K562 (cell line): ENCODE results near the gene LAMA4. TPM values are rescaled to one million over a fixed set of nuclear protein-coding genes. Genes with fewer than 3 reads are reported as not detected.

ENCODE experiments used
- ZNF589 ChIP-seq: fragments of 200-800 bp; sonication (Bioruptor generic); IDR thresholded peaks from 2 replicates; pipeline ENCODE4 v1.6.1; 2016; ENCODE audit warnings: low read depth, missing genetic modification characterization, missing compliant biosample characterization
- polyA plus RNA-seq, 8 experiments: library from polyadenylated mRNA; depleted of rRNA in 4 of 8; stranded (reverse) in 5 of 8; unstranded in 3 of 8; fragments of >200 nt; fragmentation: Nextera tagmentation in 2 of 8; fragmentation: Illumina TruSeq in 1 of 8; extraction: Ambion mirVana in 2 of 8; extraction: Trizol in 1 of 8; gene quantifications; 2 replicates each; pipeline versions ENCODE4 v1.2.1 to v1.2.3, GENCODE V29; 2011 to 2014; ENCODE audit warnings: inconsistent platforms in 1 of 8, missing spikeins in 1 of 8
- total RNA-seq, 7 experiments: library from RNA; depleted of rRNA in 6 of 7; stranded (reverse); fragments of >200 nt in 6 of 7; fragmentation: Illumina TruSeq in 2 of 7; extraction: Trizol in 2 of 7; gene quantifications; 2 replicates each; pipeline versions ENCODE4 v1.2.1 to v1.2.3, GENCODE V29; 2011 to 2021; ENCODE audit warnings: low replicate concordance in 1 of 7
- TF ChIP-seq, protein P1 (sequence below): fragments of 250-450 bp; sonication (Bioruptor Pico); IDR thresholded peaks from 2 replicates; pipeline ENCODE4 v1.5.0; 2021; ENCODE audit warnings: mild to moderate bottlenecking, borderline replicate concordance
- TF ChIP-seq, protein P2 (sequence below): fragments of 450-650 bp; IDR thresholded peaks from 2 replicates; pipeline ENCODE4 v1.6.1; 2018; ENCODE audit not compliant: partially characterized antibody

Gene LAMA4
- total and polyA plus RNA-seq, 9 of the 15 experiments (the other 6 are each of a cell fraction or from before 2014, with no cell fraction given), result 0.05 to 2.9 (median 0.51) TPM

DNA sequence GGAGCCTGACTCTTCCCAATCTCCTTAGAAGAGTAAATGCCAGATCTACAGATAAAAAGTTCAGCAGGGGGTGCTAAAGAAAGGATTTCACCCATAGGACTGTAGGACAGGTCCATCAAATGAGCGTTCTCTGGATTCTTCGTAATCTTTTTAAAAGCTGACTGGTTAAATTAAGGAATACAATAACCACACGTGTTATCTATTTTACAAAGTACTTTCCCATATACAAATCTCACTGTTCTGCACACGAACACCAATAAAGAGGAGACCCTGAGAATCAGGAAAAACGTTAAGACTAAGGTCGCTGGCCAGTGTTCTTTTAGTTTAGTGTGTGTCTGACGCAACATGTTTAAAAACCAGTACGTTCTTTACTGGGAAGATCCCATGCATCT lies 167.6 kb downstream of the LAMA4 start (continued):
- TF ChIP-seq, protein P1, sequence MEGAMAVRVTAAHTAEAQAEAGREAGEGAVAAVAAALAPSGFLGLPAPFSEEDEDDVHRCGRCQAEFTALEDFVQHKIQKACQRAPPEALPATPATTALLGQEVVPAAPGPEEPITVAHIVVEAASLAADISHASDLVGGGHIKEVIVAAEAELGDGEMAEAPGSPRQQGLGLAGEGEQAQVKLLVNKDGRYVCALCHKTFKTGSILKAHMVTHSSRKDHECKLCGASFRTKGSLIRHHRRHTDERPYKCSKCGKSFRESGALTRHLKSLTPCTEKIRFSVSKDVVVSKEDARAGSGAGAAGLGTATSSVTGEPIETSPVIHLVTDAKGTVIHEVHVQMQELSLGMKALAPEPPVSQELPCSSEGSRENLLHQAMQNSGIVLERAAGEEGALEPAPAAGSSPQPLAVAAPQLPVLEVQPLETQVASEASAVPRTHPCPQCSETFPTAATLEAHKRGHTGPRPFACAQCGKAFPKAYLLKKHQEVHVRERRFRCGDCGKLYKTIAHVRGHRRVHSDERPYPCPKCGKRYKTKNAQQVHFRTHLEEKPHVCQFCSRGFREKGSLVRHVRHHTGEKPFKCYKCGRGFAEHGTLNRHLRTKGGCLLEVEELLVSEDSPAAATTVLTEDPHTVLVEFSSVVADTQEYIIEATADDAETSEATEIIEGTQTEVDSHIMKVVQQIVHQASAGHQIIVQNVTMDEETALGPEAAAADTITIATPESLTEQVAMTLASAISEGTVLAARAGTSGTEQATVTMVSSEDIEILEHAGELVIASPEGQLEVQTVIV (CRISPR knock-in tag), result no peak
- no peak for TF ChIP-seq ZNF589
- TF ChIP-seq, protein P2, sequence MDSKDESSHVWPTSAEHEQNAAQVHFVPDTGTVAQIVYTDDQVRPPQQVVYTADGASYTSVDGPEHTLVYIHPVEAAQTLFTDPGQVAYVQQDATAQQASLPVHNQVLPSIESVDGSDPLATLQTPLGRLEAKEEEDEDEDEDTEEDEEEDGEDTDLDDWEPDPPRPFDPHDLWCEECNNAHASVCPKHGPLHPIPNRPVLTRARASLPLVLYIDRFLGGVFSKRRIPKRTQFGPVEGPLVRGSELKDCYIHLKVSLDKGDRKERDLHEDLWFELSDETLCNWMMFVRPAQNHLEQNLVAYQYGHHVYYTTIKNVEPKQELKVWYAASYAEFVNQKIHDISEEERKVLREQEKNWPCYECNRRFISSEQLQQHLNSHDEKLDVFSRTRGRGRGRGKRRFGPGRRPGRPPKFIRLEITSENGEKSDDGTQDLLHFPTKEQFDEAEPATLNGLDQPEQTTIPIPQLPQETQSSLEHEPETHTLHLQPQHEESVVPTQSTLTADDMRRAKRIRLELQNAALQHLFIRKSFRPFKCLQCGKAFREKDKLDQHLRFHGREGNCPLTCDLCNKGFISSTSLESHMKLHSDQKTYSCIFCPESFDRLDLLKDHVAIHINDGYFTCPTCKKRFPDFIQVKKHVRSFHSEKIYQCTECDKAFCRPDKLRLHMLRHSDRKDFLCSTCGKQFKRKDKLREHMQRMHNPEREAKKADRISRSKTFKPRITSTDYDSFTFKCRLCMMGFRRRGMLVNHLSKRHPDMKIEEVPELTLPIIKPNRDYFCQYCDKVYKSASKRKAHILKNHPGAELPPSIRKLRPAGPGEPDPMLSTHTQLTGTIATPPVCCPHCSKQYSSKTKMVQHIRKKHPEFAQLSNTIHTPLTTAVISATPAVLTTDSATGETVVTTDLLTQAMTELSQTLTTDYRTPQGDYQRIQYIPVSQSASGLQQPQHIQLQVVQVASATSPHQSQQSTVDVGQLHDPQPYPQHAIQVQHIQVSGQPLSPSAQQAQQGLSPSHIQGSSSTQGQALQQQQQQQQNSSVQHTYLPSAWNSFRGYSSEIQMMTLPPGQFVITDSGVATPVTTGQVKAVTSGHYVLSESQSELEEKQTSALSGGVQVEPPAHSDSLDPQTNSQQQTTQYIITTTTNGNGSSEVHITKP, result no peak
